Measurements from ENCODE around the gene ATG2B. TPM values are rescaled to one million over a fixed set of nuclear protein-coding genes. Genes with fewer than 3 reads are reported as not detected.
"Not testable (repeated sequence)": the region's sequence is repeated elsewhere in the genome, so short reads cannot be mapped to it uniquely, and the experiment has no call there.

Gene ATG2B
- total RNA-seq, 1 donor from 2014 or later = 15.5 TPM

DNA sequence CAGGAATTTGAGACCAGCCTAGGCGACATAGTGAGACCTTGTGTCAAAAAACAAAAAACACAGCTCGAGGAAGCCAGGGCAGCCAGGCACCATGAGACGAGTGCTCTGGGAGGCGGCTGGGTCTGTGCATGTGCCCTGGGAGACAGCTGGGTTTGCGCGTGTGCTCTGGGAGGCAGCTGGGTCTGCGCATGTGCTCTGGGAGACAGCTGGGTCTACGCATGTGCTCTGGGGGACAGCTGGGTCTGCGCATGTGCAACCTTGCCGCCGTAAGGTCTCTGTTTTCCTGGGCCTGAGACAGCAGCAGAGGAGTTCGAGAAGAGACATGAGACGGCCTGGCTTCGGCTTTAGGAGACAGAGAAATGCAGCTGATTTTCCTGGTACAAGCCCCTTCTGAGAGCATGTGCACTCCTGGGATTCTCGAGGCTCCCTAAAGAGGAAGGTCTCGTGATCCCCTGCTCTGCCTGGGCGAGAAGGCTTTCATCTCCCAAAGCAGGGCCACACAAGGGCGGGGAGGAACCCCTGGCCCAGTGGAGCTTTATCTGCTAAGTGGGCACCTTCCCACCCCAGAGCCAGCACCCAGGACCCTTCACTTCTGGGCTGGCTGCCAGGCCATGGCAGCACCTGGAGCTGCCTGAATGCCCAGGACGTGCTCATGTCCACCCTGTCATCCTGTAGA lies 110.7 kb downstream of the ATG2B start:
- DNase-seq (ENCODE audit: low read depth in 2 of 2) = no peak

DNA sequence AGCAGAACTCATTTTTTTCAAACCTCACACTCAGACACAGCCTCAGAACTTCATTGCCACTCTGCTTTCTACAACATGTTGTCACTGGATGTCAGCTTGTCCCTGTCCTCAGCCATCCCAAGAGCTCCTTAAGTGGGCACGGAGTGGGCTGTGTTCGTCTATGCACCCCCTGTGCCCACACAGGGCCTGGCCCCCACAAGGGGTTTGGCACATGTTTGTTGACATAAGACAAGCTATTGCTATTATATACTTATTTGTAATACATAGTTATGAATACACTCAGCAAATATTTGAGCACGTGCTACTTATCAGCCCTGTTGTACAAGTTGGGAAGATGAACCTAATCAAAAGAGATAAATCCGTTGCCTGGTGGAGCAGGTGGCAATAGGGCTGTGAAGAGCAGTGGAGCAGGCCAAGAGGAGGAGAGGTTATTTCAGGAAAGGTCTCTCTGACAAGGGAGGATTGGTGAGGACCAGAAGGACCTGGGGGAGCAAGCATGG lies 111.4 kb downstream of the ATG2B start:
- no peak for DNase-seq (ENCODE audit: low read depth in 2 of 2)

GRCh38 chr14:96250485-96250884 lies 112.7 kb downstream of the ATG2B start:
- no peak for DNase-seq (ENCODE audit: low read depth in 2 of 2)

DNA sequence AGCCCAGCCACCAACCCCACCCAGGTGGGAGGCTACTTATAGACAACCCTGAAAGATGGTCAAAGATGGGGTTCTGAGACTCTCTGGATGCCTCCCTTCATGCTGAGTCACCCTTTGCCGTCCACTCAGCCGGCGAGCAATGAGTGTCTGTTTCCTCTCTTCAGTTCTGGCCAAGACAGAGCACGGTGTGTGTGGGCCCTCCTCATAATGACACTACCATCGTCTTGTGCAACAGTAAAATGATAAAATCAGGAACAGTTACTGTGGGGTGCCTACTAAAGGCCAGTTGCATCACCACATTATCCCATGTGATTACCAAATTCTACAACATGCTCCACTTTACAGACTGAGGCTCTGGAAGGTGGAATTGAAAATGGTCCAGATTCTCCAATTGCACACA lies 114.1 kb downstream of the ATG2B start:
- DNase-seq (ENCODE audit: low read depth in 2 of 2) = no peak

DNA sequence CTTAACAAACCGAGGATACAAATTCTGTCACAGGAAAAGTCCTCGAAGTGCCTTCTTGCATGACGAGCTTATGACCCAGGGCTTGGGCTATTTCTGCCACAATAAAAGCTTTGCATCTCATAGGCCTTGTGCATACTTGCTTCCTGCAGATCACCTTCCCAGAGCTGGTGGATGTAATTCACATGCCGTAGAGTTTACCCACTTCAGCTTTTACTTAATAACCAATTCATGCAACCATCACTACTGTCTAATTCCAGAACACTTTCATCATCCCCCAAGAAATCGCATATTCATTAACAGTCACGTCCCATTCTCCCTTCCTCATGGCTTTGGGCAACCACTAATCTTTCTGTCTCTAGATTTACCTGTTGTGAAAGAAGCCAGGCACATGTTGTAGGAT lies 116.1 kb downstream of the ATG2B start:
- no peak for DNase-seq (ENCODE audit: low read depth in 2 of 2)

GRCh38 chr14:96246539-96246847 lies 116.6 kb downstream of the ATG2B start:
- DNase-seq (ENCODE audit: low read depth in 2 of 2) = no peak

DNA sequence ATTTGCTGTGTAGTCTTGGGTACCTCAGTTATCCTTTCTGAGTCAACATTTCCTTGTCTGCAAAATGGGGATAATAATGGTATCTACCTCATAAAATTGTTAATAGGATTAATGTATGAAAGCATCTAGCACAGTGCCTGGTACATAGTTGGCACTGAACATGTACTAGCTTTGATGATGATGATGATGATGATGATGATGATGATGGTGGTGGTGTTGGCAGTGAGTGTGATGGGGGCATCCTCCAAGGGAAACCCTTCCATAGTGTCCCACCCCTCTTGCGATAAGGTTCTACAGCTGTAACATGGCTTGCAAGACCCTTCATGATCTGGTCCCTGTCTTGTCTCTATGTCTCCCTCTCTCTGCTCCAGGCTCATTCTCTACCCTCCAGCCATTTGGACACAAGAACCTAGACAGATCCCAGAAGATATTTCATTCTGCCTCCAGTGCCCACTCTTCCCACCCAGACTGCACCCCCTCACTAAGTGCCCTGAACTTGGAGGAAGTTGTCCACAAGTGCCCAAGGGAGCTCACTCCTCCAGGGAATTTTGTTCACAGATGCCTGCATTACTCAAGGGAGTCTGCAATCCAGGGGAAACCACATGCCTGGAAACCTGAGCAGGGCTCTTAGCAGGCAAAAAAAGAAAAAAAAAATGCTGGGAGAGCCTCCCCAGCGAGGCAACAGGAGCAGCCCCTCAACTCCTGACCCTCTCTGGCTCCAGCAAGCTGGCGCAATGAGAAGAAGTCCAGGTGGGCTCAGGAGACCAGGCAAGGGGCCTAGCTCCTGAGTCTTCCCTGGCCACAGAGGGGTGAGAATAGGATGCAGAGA lies 117.2 kb downstream of the ATG2B start:
- no peak for DNase-seq (ENCODE audit: low read depth in 2 of 2)

DNA sequence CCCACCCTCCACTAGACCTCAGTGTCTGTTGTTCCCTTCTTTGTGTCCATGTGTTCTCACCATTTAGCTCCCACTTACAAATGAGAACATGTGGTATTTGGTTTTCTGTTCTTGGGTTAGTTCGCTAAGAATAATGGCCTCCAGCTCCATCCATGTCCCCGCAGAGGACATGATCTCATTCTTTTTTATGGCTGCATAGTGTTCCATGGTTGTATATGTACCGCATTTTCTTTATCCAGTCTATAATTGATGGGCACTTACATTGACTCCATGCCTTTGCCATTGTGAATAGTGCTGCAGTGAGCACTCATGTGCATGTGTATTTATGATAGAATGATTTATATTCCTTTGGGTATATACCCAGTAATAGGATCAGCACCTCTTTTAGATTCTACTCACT lies 118.1 kb downstream of the ATG2B start:
- DNase-seq (ENCODE audit: low read depth in 2 of 2) = not testable (repeated sequence)

DNA sequence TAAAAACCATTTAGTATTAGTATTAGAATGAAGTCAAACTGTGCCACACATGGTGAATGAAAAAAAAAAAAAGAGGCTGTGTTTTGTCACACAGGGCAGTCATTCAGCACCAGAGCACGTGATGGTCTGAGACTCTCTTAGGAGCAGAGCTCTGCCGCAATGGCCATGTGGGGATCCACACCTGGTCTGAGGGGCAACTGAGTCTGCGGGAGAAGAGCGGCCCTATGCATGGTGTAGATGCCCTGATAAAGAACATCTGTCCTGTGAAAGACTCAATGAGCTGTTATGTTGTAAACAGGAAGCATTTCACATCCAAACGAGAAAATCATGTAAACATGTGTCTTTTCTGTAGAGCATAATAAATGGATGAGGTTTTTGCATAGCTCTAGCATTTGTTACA lies 119.4 kb downstream of the ATG2B start:
- no peak for DNase-seq (ENCODE audit: low read depth in 2 of 2)

- DNase-seq (ENCODE audit: low read depth in 2 of 2) = no peak
Measured at GRCh38 chr14:96242126-96242525, 121.0 kb downstream of the ATG2B start.

DNA sequence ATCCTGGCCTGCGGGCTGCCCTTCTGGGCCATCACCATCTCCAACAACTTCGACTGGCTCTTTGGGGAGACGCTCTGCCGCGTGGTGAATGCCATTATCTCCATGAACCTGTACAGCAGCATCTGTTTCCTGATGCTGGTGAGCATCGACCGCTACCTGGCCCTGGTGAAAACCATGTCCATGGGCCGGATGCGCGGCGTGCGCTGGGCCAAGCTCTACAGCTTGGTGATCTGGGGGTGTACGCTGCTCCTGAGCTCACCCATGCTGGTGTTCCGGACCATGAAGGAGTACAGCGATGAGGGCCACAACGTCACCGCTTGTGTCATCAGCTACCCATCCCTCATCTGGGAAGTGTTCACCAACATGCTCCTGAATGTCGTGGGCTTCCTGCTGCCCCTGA lies 122.5 kb downstream of the ATG2B start:
- no peak for DNase-seq (ENCODE audit: low read depth in 2 of 2)

- DNase-seq (ENCODE audit: low read depth in 2 of 2) = no peak
Measured at GRCh38 chr14:96239711-96240141, 123.4 kb downstream of the ATG2B start.

- DNase-seq (ENCODE audit: low read depth in 2 of 2) = no peak
Measured at GRCh38 chr14:96238676-96239265, 124.4 kb downstream of the ATG2B start.

GRCh38 chr14:96237641-96238040 lies 125.5 kb downstream of the ATG2B start:
- DNase-seq (ENCODE audit: low read depth in 2 of 2) = no peak

DNA sequence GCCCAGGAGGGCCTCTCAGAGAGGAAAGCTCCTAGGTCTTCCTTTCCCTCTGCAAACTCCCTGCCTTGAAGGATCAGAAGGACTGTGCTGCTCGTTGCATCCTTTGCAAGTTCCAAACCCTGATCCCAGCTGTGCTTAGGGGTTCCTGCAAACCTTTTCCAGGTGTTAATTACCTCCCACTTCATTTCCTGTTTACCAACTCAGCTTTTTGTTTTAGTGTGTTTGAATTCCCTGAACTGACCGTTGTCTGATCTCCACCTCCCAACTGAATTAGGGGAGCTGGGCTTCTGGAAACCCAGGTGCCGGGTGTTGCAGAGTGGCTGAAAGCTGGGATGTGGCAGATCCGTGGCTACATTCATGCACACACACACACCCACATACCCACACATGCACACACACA lies 127.7 kb downstream of the ATG2B start:
- no peak for DNase-seq (ENCODE audit: low read depth in 2 of 2)

GRCh38 chr14:96233661-96234060 lies 129.5 kb downstream of the ATG2B start:
- no peak for DNase-seq (ENCODE audit: low read depth in 2 of 2)

DNA sequence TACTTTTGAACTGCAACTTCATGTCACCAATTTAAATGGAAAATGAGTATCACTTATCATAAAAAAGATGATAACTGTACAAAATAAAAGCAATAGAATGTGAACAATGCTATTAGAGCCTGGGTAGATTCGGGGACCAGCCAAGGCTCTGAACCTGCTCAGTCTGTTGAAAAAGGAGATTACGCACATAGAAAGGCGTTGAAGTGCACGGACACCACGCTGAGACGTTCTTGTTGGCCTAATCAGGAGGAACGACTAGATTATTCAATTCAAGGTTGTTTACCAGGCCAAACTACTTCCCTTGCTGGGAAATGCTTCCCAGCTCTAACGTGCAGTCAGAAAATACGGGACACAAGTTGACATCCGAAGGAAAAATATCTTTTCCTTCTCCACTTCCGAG lies 130.6 kb downstream of the ATG2B start:
- DNase-seq (ENCODE audit: low read depth in 2 of 2) = no peak

GRCh38 chr14:96231526-96232130 lies 131.5 kb downstream of the ATG2B start:
- DNase-seq (ENCODE audit: low read depth in 2 of 2) = no peak

GRCh38 chr14:96231056-96231455 lies 132.1 kb downstream of the ATG2B start:
- no peak for DNase-seq (ENCODE audit: low read depth in 2 of 2)

GRCh38 chr14:96229315-96229714 lies 133.8 kb downstream of the ATG2B start:
- DNase-seq (ENCODE audit: low read depth in 2 of 2) = no peak
